Tibial nerve (tissue), 4 donors: ENCODE data around the gene PLA2G4D. TPM values are rescaled to one million over a fixed set of nuclear protein-coding genes. Genes with fewer than 3 reads are reported as not detected.

Source experiments
- DNase-seq, 2 donors: peaks; one replicate each; pipeline ENCODE4 v3.0.0-alpha.2; 2019; ENCODE audit warnings: low spot score in 2 of 2
- H3K27ac ChIP-seq, 4 donors: fragments of 200-600 bp; sonication (generic) in 3 of 4; one replicate each; pipeline ENCODE4 v1.5.1; 2017 to 2019; ENCODE audit warnings: mild to moderate bottlenecking in 1 of 4
- H3K27me3 ChIP-seq, 2 donors: fragments of 200-600 bp; sonication (generic) in 1 of 2; one replicate each; pipeline versions ENCODE4 v1.5.1 to v1.6.0; 2017 to 2019
- H3K36me3 ChIP-seq, 3 donors: fragments of 200-600 bp; sonication (generic); one replicate each; pipeline ENCODE4 v1.5.1; 2018 to 2019
- H3K4me1 ChIP-seq, 4 donors: fragments of 200-600 bp; sonication (generic) in 3 of 4; one replicate each; pipeline ENCODE4 v1.5.1; 2017 to 2019
- H3K4me3 ChIP-seq, 4 donors: fragments of 200-600 bp; sonication (generic) in 3 of 4; one replicate each; pipeline ENCODE4 v1.5.1; 2017 to 2019; ENCODE audit warnings: mild to moderate bottlenecking in 1 of 4, moderate library complexity in 1 of 4
- H3K9me3 ChIP-seq, 4 donors: fragments of 200-600 bp; sonication (generic) in 3 of 4; one replicate each; pipeline ENCODE4 v1.5.1; 2017 to 2019
- EP300 ChIP-seq, 2 donors: sonication (generic); formaldehyde crosslinking; IDR thresholded peaks; one replicate each; pipeline ENCODE4 v1.6.1; 2017; ENCODE audit warnings: antibody characterized with exemption in 2 of 2, mild to moderate bottlenecking in 1 of 2
- POLR2A ChIP-seq, 2 donors: fragments of 450-650 bp; IDR thresholded peaks; one replicate each; pipeline ENCODE4 v1.6.1; 2017; ENCODE audit warnings: antibody characterized with exemption in 2 of 2, mild to moderate bottlenecking in 2 of 2, moderate library complexity in 2 of 2
- WGBS, 2 donors: methylation state at CpG; one replicate each; pipeline ENCODE4 v1.1.5; 2018; 5-methylcytosine and 5-hydroxymethylcytosine counted together
- total RNA-seq, 4 donors: library from RNA; depleted of rRNA; stranded (reverse); fragments of >200 nt; gene quantifications; one replicate each; pipeline ENCODE4 v1.1.0, GENCODE V29; 2016
- TF ChIP-seq, protein P1 (sequence below), 5 experiments: fragments of 200-600 bp in 3 of 5; fragments of 450-650 bp in 2 of 5; sonication (generic) in 3 of 5; IDR thresholded peaks; one replicate each; pipeline ENCODE4 v1.5.1; 2016 to 2019; ENCODE audit warnings: antibody characterized with exemption in 5 of 5, mild to moderate bottlenecking in 3 of 5, moderate library complexity in 2 of 5

Gene PLA2G4D
- total RNA-seq, 4 donors from 2014 or later: not detected

DNA sequence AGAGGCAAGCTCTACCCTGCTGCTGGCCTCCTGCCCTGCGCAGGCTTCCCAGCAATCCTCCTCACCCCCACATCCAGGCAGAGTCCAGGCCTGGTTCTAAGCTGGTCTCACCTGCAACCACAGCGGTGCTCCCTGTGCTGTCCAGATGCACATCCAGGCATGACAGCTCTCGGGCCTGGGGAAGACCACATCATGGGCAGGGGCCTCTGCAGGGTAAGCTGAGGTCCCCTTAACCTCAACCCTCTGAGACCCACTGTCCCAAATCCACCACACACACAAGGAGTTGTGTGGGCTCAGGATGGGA, 10.8 kb downstream of the PLA2G4D start:
- H3K4me1 ChIP-seq: peaks cover 0 to 6% (median 2%) of the 10 kb centered on the region in 4 donors
- no peak overlapping the region for H3K27ac ChIP-seq
- no peak overlapping the region for H3K4me3 ChIP-seq
- peaks cover 0 to 24% of the 10 kb centered on the region in 2 donors for H3K27me3 ChIP-seq
- DNase-seq: no peak
- H3K36me3 ChIP-seq: no peaks in the 10 kb centered on the region
- no peak for TF ChIP-seq POLR2A (IDR thresholded peaks at IDR 0.05)
- no peak for TF ChIP-seq EP300 (IDR thresholded peaks at IDR 0.05)
- TF ChIP-seq, protein P1, sequence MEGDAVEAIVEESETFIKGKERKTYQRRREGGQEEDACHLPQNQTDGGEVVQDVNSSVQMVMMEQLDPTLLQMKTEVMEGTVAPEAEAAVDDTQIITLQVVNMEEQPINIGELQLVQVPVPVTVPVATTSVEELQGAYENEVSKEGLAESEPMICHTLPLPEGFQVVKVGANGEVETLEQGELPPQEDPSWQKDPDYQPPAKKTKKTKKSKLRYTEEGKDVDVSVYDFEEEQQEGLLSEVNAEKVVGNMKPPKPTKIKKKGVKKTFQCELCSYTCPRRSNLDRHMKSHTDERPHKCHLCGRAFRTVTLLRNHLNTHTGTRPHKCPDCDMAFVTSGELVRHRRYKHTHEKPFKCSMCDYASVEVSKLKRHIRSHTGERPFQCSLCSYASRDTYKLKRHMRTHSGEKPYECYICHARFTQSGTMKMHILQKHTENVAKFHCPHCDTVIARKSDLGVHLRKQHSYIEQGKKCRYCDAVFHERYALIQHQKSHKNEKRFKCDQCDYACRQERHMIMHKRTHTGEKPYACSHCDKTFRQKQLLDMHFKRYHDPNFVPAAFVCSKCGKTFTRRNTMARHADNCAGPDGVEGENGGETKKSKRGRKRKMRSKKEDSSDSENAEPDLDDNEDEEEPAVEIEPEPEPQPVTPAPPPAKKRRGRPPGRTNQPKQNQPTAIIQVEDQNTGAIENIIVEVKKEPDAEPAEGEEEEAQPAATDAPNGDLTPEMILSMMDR (IDR thresholded peaks at IDR 0.05): no peak
- no peaks in the 10 kb centered on the region for H3K9me3 ChIP-seq
- 100% methylated on average over 2 of the region's 3 CpGs; no CpG with 5 or more reads in 1 of the 2 donors for WGBS, 2 donors

DNA sequence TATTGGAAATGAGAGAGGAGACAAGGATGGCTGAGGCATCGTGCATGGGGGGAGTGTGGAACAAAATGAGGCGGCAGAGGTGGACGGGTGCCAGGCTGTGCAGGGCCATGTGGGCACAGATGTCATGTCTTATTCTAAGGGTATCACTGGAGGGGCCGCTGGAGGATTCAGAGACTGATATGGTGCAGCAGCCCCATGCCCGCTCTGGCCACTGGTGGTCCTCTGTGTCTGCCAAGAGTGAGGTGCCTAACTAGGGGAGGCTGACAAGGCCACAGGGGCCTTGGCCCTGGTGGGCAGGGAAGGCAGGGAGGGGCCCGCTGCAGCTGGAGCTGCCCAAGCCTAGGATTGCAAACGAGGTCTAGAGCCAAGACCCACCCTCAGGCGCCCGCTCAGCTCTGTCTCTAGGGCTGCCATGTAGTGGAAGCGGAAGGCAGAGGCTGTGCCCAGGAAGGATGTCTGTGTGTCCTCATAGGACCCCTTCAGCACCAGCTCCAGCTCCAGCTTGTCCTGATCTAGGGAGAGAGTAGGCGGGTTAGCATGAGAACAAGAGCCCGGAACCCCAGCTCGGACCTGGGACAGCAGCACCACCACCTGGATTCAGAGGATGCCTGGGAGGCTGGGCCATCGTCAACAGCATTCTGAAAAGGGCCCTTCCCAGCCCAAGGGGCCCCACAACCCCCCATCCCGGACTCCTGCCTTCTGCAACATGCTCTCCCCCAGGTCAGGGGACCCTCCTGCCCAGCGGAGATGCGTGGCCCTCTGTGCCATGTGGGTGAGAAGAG, 11.3 kb downstream of the PLA2G4D start:
- Histone ChIP-seq H3K9me3 (no peaks in the 10 kb centered on the region), H3K4me3 (no peak overlapping the region), H3K36me3 (no peaks in the 10 kb centered on the region), H3K27me3 (peaks cover 0 to 24% of the 10 kb centered on the region in 2 donors), H3K4me1 (peaks cover 0 to 6% (median 2%) of the 10 kb centered on the region in 4 donors), H3K27ac (no peak overlapping the region)
- TF ChIP-seq POLR2A (IDR thresholded peaks at IDR 0.05): no peak
- TF ChIP-seq, protein P1 (IDR thresholded peaks at IDR 0.05): no peak
- TF ChIP-seq EP300 (IDR thresholded peaks at IDR 0.05): no peak
- DNase-seq: no peak
- 89 to 91% methylated on average over 12 to 17 of the region's 17 CpGs for WGBS, 2 donors

DNA sequence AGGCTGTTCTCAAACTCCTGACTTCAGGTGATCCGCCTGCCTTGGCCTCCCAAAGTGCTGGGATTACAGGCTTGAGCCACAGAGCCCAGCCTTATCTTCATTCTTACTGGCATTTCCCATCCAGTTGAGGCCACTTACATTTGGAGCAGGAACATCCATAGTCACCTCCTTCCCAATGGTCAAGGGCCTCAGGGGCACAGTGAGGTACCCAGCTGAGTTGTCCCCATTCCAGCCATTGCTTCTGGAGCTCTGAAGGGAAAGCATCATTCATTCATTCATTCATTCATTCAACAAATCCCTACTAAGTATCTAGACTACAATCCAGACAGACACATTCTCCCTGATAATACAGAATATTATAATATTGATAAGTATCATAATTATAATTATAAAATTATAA, 12.2 kb downstream of the PLA2G4D start:
- H3K36me3 ChIP-seq: no peaks in the 10 kb centered on the region
- no peak for DNase-seq
- peaks cover 0 to 6% (median 2%) of the 10 kb centered on the region in 4 donors for H3K4me1 ChIP-seq
- peaks cover 0 to 24% of the 10 kb centered on the region in 2 donors for H3K27me3 ChIP-seq
- H3K9me3 ChIP-seq: no peaks in the 10 kb centered on the region
- WGBS, 2 donors: 93 to 100% methylated on average over 1 of the region's 1 CpG
- no peak overlapping the region for H3K4me3 ChIP-seq
- H3K27ac ChIP-seq: no peak overlapping the region
- TF ChIP-seq EP300 (IDR thresholded peaks at IDR 0.05) (no peak), POLR2A (IDR thresholded peaks at IDR 0.05) (no peak)
- TF ChIP-seq, protein P1 (IDR thresholded peaks at IDR 0.05): no peak

DNA sequence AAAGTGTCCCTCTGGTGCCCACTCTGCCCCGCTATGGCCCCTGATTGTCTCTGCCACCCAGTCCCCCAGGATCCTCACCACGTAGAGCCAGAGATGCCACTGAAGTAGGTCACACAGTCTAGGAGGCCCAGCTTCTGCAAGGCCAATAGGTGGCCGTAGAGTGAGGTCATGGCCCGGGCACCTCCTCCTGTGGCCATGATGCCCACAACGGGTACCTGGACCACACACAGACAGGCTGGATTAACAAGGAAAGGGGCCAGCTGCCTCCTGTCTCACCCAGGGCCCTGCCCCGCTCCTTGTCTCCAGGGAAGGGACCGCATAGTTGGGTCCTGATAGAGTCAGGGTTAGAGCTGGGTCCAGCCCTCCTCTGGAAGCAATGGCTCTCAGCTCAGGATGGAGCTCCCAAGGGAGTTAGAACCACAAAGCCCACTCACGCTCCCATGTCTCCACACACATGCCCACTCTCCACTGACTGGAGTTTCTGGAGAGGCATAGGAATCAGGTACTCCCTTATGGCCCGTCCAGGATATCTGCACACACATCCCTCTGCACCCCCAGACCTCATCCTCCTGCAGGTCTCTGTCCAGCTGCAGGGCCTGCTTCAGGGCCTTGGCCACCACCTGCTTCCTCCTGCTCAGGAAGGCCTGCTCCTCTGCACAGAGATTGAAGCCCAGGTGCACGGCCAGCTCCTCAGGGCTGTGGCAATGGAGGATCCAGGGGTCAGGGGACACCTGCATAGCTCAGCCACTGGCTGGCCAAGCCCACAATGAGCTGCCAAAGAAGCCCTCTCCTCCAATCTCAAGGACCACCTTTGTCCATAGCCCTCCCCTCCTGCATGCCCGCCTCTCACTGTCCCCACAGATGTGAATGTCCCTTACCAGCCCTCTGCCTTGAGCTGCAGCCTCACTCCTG, 13.2 kb downstream of the PLA2G4D start:
- no peak for TF ChIP-seq POLR2A (IDR thresholded peaks at IDR 0.05)
- no peak for TF ChIP-seq EP300 (IDR thresholded peaks at IDR 0.05)
- TF ChIP-seq, protein P1 (IDR thresholded peaks at IDR 0.05): no peak
- H3K9me3 ChIP-seq: no peaks in the 10 kb centered on the region
- peaks cover 0 to 24% of the 10 kb centered on the region in 2 donors for H3K27me3 ChIP-seq
- no peak overlapping the region for H3K27ac ChIP-seq
- WGBS, 2 donors: 68 to 73% methylated on average over 8 to 10 of the region's 11 CpGs
- H3K4me3 ChIP-seq: no peak overlapping the region
- peaks cover 0 to 6% (median 2%) of the 10 kb centered on the region in 4 donors for H3K4me1 ChIP-seq
- H3K36me3 ChIP-seq: no peaks in the 10 kb centered on the region
- DNase-seq: no peak
